GM12864 (cell line): ENCODE measurements around the gene ENOX2.

Experiments
- DNase-seq: peaks from one replicate; pipeline ENCODE4 v3.0.0-alpha.2; 2011; ENCODE audit warnings: low read depth
- H3K4me3 ChIP-seq: 2 replicates; pipeline ENCODE4 v1.5.1; 2011; ENCODE audit warnings: mild to moderate bottlenecking, low read depth, low read length, control low read depth
- TF ChIP-seq, protein P1 (sequence below): IDR thresholded peaks from 2 replicates; pipeline ENCODE4 v1.5.1; 2011; ENCODE audit warnings: low read depth, mild to moderate bottlenecking, moderate library complexity, low read length, control low read depth, inconsistent platforms; ENCODE audit errors: missing control alignments

Gene ENOX2

DNA sequence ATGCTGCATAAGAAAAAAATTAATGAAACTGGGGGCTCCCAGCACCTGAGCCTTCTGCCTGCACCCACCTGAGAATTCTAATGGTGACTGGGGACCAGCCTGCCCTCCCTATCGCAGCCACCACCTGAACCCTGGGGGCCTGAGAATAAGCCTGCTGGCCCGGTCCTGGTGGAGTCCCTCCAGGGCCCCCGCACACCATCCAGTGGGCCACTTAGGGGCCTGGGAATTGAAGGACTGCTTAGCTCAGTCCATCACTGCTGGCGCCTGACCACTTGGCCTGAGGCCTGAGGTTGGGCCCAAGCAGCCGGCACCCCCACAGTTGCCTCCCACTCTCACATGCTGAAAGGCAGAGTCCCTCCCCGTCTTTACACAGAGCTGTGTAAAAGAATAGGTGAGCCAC lies 230.8 kb downstream of the ENOX2 start:
- DNase-seq: no peak
- H3K4me3 ChIP-seq: no peak overlapping the region
- TF ChIP-seq, protein P1, sequence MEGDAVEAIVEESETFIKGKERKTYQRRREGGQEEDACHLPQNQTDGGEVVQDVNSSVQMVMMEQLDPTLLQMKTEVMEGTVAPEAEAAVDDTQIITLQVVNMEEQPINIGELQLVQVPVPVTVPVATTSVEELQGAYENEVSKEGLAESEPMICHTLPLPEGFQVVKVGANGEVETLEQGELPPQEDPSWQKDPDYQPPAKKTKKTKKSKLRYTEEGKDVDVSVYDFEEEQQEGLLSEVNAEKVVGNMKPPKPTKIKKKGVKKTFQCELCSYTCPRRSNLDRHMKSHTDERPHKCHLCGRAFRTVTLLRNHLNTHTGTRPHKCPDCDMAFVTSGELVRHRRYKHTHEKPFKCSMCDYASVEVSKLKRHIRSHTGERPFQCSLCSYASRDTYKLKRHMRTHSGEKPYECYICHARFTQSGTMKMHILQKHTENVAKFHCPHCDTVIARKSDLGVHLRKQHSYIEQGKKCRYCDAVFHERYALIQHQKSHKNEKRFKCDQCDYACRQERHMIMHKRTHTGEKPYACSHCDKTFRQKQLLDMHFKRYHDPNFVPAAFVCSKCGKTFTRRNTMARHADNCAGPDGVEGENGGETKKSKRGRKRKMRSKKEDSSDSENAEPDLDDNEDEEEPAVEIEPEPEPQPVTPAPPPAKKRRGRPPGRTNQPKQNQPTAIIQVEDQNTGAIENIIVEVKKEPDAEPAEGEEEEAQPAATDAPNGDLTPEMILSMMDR: no peak

DNA sequence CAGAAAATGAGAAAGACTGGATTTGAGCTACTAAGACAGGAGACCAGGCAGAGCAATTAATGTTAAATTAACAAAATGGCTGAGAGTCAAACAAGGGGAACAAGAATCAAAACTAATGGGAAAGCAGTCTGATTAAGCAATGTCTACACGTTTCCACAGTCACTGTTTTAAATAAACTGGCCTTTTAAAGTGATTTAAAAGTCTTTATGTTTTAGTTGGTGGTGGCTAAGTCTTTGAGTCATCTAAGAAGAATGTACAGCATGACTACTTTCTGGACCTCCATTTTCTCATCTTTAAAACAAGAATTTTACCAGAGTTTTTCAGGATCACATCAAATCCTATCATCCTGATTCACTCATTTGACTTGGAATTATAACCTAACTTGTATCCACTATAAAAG lies 233.8 kb downstream of the ENOX2 start:
- TF ChIP-seq, protein P1: no peak
- no peak overlapping the region for H3K4me3 ChIP-seq
- DNase-seq: no peak

DNA sequence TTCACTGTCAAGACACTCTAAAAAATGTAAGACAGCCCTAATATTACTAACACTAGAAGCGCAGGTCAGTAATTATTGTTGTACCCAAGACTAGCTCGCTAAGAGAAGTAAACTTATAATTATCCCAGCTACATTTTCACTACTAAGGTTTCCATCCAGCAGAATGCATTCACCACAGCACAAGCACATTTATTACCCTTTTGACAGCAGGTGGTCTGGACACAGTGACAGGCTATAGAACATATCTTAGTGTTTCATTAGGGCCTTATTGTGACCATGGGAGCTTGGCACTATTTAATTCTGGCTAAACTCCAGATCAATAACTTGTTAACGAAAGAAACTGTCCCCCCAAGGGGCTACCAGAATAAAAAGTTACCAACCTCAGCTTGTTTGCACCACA lies 237.7 kb downstream of the ENOX2 start:
- DNase-seq: no peak
- no peak overlapping the region for H3K4me3 ChIP-seq
- TF ChIP-seq, protein P1: no peak

DNA sequence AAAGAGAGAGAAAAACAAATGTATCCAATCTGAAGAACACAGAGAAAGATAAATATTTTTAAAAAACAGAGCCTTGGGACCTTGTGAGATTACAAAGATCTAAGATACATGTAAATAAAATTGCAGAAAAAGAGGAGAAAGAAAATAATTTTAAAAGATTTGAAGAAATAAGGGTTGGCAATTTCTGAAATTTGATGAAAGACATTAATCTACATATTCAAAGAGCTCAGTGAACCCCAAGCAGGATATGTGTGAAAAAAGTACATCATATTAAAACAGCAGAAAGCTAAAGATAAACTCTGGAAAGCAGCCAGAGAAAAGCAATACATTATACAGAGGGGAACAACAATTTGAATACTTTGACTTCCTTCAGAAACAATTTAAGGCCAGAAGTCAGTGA lies 244.7 kb downstream of the ENOX2 start:
- H3K4me3 ChIP-seq: no peak overlapping the region
- DNase-seq: no peak
- TF ChIP-seq, protein P1: no peak

DNA sequence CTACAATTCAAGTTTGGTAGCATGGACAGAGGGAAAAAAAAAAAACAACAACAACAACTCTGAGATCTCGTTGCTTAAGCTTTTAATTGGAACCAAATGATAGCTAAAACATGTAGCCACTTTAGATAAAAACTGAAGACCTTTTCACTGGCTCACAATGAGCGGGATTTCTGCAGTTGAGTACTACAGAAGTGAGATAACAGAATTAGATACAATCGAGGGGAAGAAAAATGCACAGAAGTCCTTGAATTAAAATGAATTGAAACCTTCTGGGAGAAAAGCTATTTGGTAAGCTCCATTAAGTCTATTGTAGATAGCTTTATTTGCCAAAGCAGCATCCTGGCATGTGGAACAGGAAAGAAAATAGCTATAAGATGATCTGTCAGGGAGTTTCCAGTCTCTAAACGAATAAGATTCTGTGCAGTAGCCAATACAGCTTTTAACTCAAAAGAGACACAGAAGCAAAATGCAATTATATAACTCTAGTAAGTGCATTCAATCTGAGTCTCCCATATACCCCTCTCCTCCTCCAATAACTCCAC lies 248.5 kb downstream of the ENOX2 start:
- TF ChIP-seq, protein P1: no peak
- no peak for DNase-seq
- H3K4me3 ChIP-seq: no peak overlapping the region

DNA sequence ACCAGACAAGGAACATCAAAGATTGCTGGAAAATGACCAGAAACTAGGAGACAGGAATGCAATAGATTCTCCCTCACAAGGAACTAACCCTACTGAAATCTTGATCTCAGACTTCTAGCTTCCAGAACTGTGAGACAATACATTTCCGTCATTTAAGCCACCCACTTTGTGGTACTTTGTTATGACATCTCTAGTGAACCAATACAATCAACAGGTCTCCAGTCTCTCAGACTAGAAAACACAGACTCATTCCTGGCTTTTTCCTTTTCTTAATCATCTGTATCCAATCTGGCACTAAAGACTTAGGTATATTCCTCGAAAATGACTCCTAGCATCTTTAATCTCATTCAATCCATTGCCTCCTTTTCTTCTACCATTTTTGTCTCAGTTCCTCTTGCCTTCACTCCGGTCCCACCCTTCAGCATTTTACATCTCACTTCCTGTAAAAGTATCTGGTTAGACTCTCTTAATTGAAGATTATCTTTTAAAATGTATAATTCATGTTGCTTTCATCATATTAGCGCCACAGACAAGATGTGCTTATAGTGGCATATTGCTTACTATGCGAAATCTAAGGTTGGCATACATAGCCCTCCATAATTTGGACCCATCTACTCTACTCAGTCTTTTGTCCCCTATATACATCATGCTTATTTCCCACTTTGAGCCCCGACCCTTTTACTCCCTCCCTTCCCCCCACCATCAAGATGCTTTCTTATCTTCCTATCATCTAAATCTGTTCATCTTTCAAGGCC lies 250.0 kb downstream of the ENOX2 start:
- DNase-seq: no peak
- H3K4me3 ChIP-seq: no peak overlapping the region
- TF ChIP-seq, protein P1: no peak

DNA sequence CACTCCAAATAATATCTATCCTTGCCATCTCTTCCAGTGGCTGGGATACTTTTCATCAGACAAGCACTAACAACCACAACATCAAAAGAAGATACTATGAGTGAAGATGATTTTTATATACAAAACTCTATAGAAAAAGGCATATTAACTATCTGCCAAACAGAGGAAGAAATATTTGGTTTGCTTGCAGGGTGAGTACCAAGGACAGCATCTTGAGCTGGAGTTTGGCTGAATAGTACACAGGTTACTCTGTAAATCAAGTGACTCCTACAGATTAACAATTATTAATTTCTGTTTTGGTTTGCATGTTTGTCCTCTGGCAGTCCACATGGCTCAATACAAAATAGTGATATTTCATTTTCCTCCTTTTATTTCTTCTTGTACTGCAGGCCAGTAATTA lies 253.3 kb downstream of the ENOX2 start:
- no peak for DNase-seq
- TF ChIP-seq, protein P1: no peak
- no peak overlapping the region for H3K4me3 ChIP-seq
